K562 (cell line): Measurements from ENCODE around the gene TNFRSF11A. TPM values are rescaled to one million over a fixed set of nuclear protein-coding genes. Genes with fewer than 3 reads are reported as not detected.

Experiments used
- ATAC-seq: fragments of 200-7000 bp; cut with Tn5 transposase; 3 replicates; pipeline ENCODE4 v1.9.1; 2020; ENCODE audit warnings: moderate library complexity
- Bru-seq: library from RNA; stranded (reverse); fragments of 400-500 nt; gene quantifications from one replicate; lab custom pipeline; 2021; lab: Mats Ljungman, UMichigan
- BruChase-seq, 2 experiments: library from RNA; stranded (reverse); fragments of 400-500 nt; gene quantifications; one replicate each; lab custom pipeline; 2021; lab: Mats Ljungman, UMichigan
- BruUV-seq: library from RNA; stranded (reverse); fragments of 400-500 nt; replicated peaks from 2 replicates; lab custom pipeline; 2021; lab: Mats Ljungman, UMichigan
- CTCF ChIA-PET: fragments of 300-600 bp; formaldehyde crosslinking; extraction: SDS; loops from one replicate; lab custom pipeline; 2021; ENCODE audit warnings: low intra/inter-chr PET ratio; lab: Yijun Ruan, JAX
- POLR2A ChIA-PET: fragments of 300-600, 350-650 bp; sonication (Branson Sonifier 250); formaldehyde crosslinking; extraction: SDS; loops from one replicate; lab custom pipeline; 2021; ENCODE audit warnings: antibody characterized with exemption, inconsistent platforms; lab: Yijun Ruan, JAX
- DNase-seq, 4 experiments: peaks; one replicate each; pipeline versions ENCODE4 v3.0.0 to v3.0.0-alpha.2; 2011 to 2018; ENCODE audit warnings: low spot score in 3 of 4, mixed read lengths in 3 of 4; ENCODE audit errors: extremely low read depth in 1 of 4
- FAIRE-seq: peaks from 2 replicates; lab custom pipeline; 2011; peaks lifted over from hg19 to GRCh38; lab: Jason Lieb, UNC
- H2AFZ ChIP-seq: 2 replicates; pipeline ENCODE4 v1.6.0; 2011; ENCODE audit warnings: low read depth, low read length, control low read depth, inconsistent platforms
- H3K27ac ChIP-seq: fragments of 200-600 bp; 3 replicates; pipeline ENCODE4 v1.8.0; 2011; ENCODE audit warnings: low read depth, mild to moderate bottlenecking, control low read depth, inconsistent platforms, low read length, moderate library complexity, mixed read lengths; ENCODE audit errors: extremely low read depth
- H3K27me3 ChIP-seq, 2 experiments: fragments of 300-600 bp in 1 of 2; 2 replicates in 1 of 2; 3 replicates in 1 of 2; pipeline versions ENCODE4 v1.6.0 to v1.8.0; 2011; ENCODE audit warnings: inconsistent platforms in 2 of 2, low read length in 2 of 2, mild to moderate bottlenecking in 1 of 2, mixed read lengths in 1 of 2, moderate library complexity in 1 of 2; ENCODE audit not compliant: control insufficient read depth in 2 of 2, insufficient read depth in 2 of 2
- H3K36me3 ChIP-seq: fragments of 300-600 bp; 3 replicates; pipeline ENCODE4 v1.8.0; 2011; ENCODE audit warnings: mild to moderate bottlenecking, low read length, inconsistent platforms; ENCODE audit not compliant: control insufficient read depth, insufficient read depth
- H3K4me1 ChIP-seq, 2 experiments: fragments of 200-600 bp in 1 of 2; replicated peaks in 1 of 2; 2 replicates in 1 of 2; 3 replicates in 1 of 2; pipeline versions ENCODE4 v1.5.1 to v1.8.0; 2011; ENCODE audit warnings: inconsistent platforms in 2 of 2, low read length in 2 of 2, mild to moderate bottlenecking in 1 of 2, mixed read lengths in 1 of 2, moderate library complexity in 1 of 2; ENCODE audit not compliant: control insufficient read depth in 2 of 2, insufficient read depth in 2 of 2
- H3K4me2 ChIP-seq: 2 replicates; pipeline ENCODE4 v1.6.1; 2011; ENCODE audit warnings: low read length, control low read depth, inconsistent platforms, mixed read lengths; ENCODE audit not compliant: insufficient read depth
- H3K4me3 ChIP-seq: fragments of 200-600 bp; sonication (generic), shearing (Covaris generic); 2 replicates; pipeline ENCODE4 v1.5.1; 2016; ENCODE audit warnings: control low read depth, inconsistent platforms
- H3K79me2 ChIP-seq: fragments of 200-600 bp; 3 replicates; pipeline ENCODE4 v1.8.0; 2011; ENCODE audit warnings: low read length, inconsistent platforms; ENCODE audit not compliant: control insufficient read depth, insufficient read depth
- H3K9ac ChIP-seq, 2 experiments: 2 replicates each; pipeline versions ENCODE4 v1.6.0 to v1.6.1; 2011; ENCODE audit warnings: low read depth in 2 of 2, low read length in 2 of 2, control low read depth in 1 of 2, inconsistent platforms in 1 of 2, mild to moderate bottlenecking in 1 of 2, mixed read lengths in 1 of 2; ENCODE audit not compliant: insufficient read depth in 1 of 2
- H3K9me1 ChIP-seq: one replicate; pipeline ENCODE4 v1.6.0; 2011; ENCODE audit warnings: inconsistent platforms, mild to moderate bottlenecking, low read length, moderate library complexity; ENCODE audit not compliant: control insufficient read depth, insufficient read depth
- H3K9me3 ChIP-seq: replicated peaks from 2 replicates; pipeline ENCODE4 v1.5.1; 2011; ENCODE audit warnings: low read depth, low read length, inconsistent platforms; ENCODE audit not compliant: control insufficient read depth, insufficient read depth
- H4K20me1 ChIP-seq: replicated peaks from 2 replicates; pipeline ENCODE4 v1.6.1; 2011; ENCODE audit warnings: low read length, inconsistent platforms, mixed read lengths; ENCODE audit not compliant: control insufficient read depth, insufficient read depth
- CTCF ChIP-seq, 3 experiments: IDR thresholded peaks in 2 of 3; conservative IDR thresholded peaks in 1 of 3; 2 replicates each; pipeline ENCODE4 v1.5.1; 2011 to 2012; ENCODE audit warnings: low read length in 3 of 3, mild to moderate bottlenecking in 3 of 3, control low read depth in 2 of 3, improper control_type of control experiment in 1 of 3, inconsistent platforms in 1 of 3, low read depth in 1 of 3, mixed read lengths in 1 of 3, moderate library complexity in 1 of 3; ENCODE audit not compliant: insufficient read depth in 2 of 3
- E2F6 ChIP-seq, 2 experiments: IDR thresholded peaks; 2 replicates each; pipeline ENCODE4 v1.6.1; 2011; ENCODE audit warnings: borderline replicate concordance in 1 of 2, control low read depth in 1 of 2, low read depth in 1 of 2, low read length in 1 of 2, mild to moderate bottlenecking in 1 of 2, mixed read lengths in 1 of 2, moderate library complexity in 1 of 2; ENCODE audit not compliant: insufficient read depth in 1 of 2, insufficient read length in 1 of 2, poor library complexity in 1 of 2, severe bottlenecking in 1 of 2; ENCODE audit errors: extremely low read depth in 1 of 2
- HMG20B ChIP-seq: fragments of 250-450 bp; sonication (Bioruptor Pico); IDR thresholded peaks from 2 replicates; pipeline ENCODE4 v1.5.0; 2021; ENCODE audit warnings: mild to moderate bottlenecking
- KLF13 ChIP-seq: fragments of 450-650 bp; IDR thresholded peaks from 2 replicates; pipeline ENCODE4 v1.6.1; 2016; ENCODE audit warnings: missing genetic modification characterization, low read depth, mild to moderate bottlenecking, missing compliant biosample characterization, moderate library complexity, borderline replicate concordance
- MEIS2 ChIP-seq: fragments of 450-650 bp; IDR thresholded peaks from 2 replicates; pipeline ENCODE4 v1.6.1; 2014; ENCODE audit warnings: mild to moderate bottlenecking; ENCODE audit not compliant: partially characterized antibody
- NEUROD1 ChIP-seq: fragments of 150-350 bp; IDR thresholded peaks from 2 replicates; pipeline ENCODE4 v1.6.1; 2014; ENCODE audit warnings: borderline replicate concordance, low read length, low read depth; ENCODE audit not compliant: partially characterized antibody
- NONO ChIP-seq, 2 experiments: fragments of 200-400 bp in 1 of 2; fragments of 450-650 bp in 1 of 2; formaldehyde crosslinking in 1 of 2; IDR thresholded peaks; 2 replicates each; pipeline ENCODE4 v1.6.1; 2017; ENCODE audit warnings: low read depth in 2 of 2, mild to moderate bottlenecking in 2 of 2, moderate library complexity in 2 of 2, low read length in 1 of 2
- SLC30A9 ChIP-seq: fragments of 250-450 bp; sonication (Bioruptor Pico); IDR thresholded peaks from 2 replicates; pipeline ENCODE4 v1.8.0; 2022; ENCODE audit warnings: mild to moderate bottlenecking, moderate library complexity
- SNIP1 ChIP-seq: fragments of 450-650 bp; IDR thresholded peaks from 2 replicates; pipeline ENCODE4 v1.7.1; 2017; ENCODE audit warnings: low read depth, mild to moderate bottlenecking
- SPI1 ChIP-seq: IDR thresholded peaks from 2 replicates; pipeline ENCODE4 v1.6.1; 2011; ENCODE audit warnings: low read depth, low read length, control low read depth, borderline replicate concordance
- TAF15 ChIP-seq: fragments of 200-400 bp; formaldehyde crosslinking; IDR thresholded peaks from 2 replicates; pipeline ENCODE4 v1.6.1; 2017; ENCODE audit warnings: mild to moderate bottlenecking, low read depth, low read length, moderate library complexity
- ZNF239 ChIP-seq: fragments of 250-450 bp; sonication (Bioruptor Pico); IDR thresholded peaks from 2 replicates; pipeline ENCODE4 v1.4.0; 2020; ENCODE audit warnings: mild to moderate bottlenecking
- WGBS: fragments of 100-300 bp; shearing (Covaris generic); methylation state at CpG from one replicate; pipeline ENCODE4 v1.1.6; 2016; ENCODE audit warnings: low coverage, mixed read lengths; ENCODE audit not compliant: insufficient coverage; ENCODE audit errors: missing lambda C conversion rate; 5-methylcytosine and 5-hydroxymethylcytosine counted together
- in situ Hi-C: fragments of 300-500 bp; cut with MboI; formaldehyde crosslinking; loops from 4 replicates; pipeline ENCODE4 v1.15.0; 2018; ENCODE audit warnings: inconsistent platforms, mixed read lengths
- intact Hi-C: fragments of 100-400 bp; cut with micrococcal nuclease; formaldehyde crosslinking; loops from 2 replicates; pipeline ENCODE4 v1.14.2; 2022
- long read RNA-seq, 3 experiments: library from polyadenylated mRNA in 2 of 3; library from RNA in 1 of 3; unstranded in 2 of 3; stranded (forward) in 1 of 3; transcript quantifications; one replicate each; pipeline ENCODE4 v2.0.0, GENCODE V29; 2019 to 2022
- polyA minus RNA-seq, 3 experiments: library from RNA; depleted of rRNA, polyadenylated mRNA; stranded (reverse); fragments of >200 nt; gene quantifications; 2 replicates each; pipeline ENCODE4 v1.2.3, GENCODE V29; 2011
- polyA plus RNA-seq, 8 experiments: library from polyadenylated mRNA; depleted of rRNA in 4 of 8; stranded (reverse) in 5 of 8; unstranded in 3 of 8; fragments of >200 nt; fragmentation: Nextera tagmentation in 2 of 8; fragmentation: Illumina TruSeq in 1 of 8; extraction: Ambion mirVana in 2 of 8; extraction: Trizol in 1 of 8; gene quantifications; 2 replicates each; pipeline versions ENCODE4 v1.2.1 to v1.2.3, GENCODE V29; 2011 to 2014; ENCODE audit warnings: inconsistent platforms in 1 of 8, missing spikeins in 1 of 8
- total RNA-seq, 7 experiments: library from RNA; depleted of rRNA in 6 of 7; stranded (reverse); fragments of >200 nt in 6 of 7; fragmentation: Illumina TruSeq in 2 of 7; extraction: Trizol in 2 of 7; gene quantifications; 2 replicates each; pipeline versions ENCODE4 v1.2.1 to v1.2.3, GENCODE V29; 2011 to 2021; ENCODE audit warnings: low replicate concordance in 1 of 7

TNFRSF11A gene
- total RNA-seq (2011; cell fraction: chromatin; rRNA removed; ENCODE audit: low replicate concordance) = 0.23 TPM in 1 of 2 replicates, not detected in the other
- total RNA-seq (2011; cell fraction: nucleolus; rRNA removed) = not detected in 2 replicates
- total RNA-seq (2011; cell fraction: nucleoplasm; rRNA removed) = 0.15 TPM in 1 of 2 replicates, not detected in the other
- total RNA-seq (2014; rRNA removed) (not detected in 2 replicates), total RNA-seq (2014; rRNA removed; fragmentation: Illumina TruSeq; extraction: Trizol) (not detected in 2 replicates), total RNA-seq (2015; rRNA removed; fragmentation: Illumina TruSeq; extraction: Trizol) (not detected in 2 replicates), total RNA-seq (2021) (0.04 TPM in 2 replicates), polyA plus RNA-seq (2011; rRNA removed) (0.05 and 0.06 TPM in 2 replicates), polyA plus RNA-seq (2014; fragmentation: Illumina TruSeq; extraction: Trizol) (0.03 TPM in 1 of 2 replicates, not detected in the other), polyA plus RNA-seq (2014; fragmentation: Nextera tagmentation; extraction: Ambion mirVana) (not detected), polyA plus RNA-seq (2014; rRNA removed) (0.03 TPM in 1 of 2 replicates, not detected in the other), polyA minus RNA-seq (2011; rRNA and poly(A)+ RNA removed) (0.06 and 0.11 TPM in 2 replicates), Bru-seq, nascent RNA (percentile 20 among the genes with signal in this experiment), BruChase-seq, experiment 1, labeled RNA remaining after a 2-hour chase (percentile 24 among the genes with signal in this experiment), BruChase-seq, experiment 2, labeled RNA remaining after a 6-hour chase (percentile 25 among the genes with signal in this experiment)
- polyA plus RNA-seq (2011; cell fraction: cytosol; rRNA removed) = 0.01 and 0.04 TPM in 2 replicates
- 0.01 and 0.04 TPM in 2 replicates for polyA plus RNA-seq (2011; cell fraction: nucleus; rRNA removed)
- polyA plus RNA-seq (2012) = 0.04 and 0.12 TPM in 2 replicates
- 0.67 TPM in 1 of 2 replicates, not detected in the other for polyA minus RNA-seq (2011; cell fraction: cytosol; rRNA and poly(A)+ RNA removed)
- polyA minus RNA-seq (2011; cell fraction: nucleus; rRNA and poly(A)+ RNA removed) = not detected in 2 replicates
- long read RNA-seq, experiment 1 = 0 reads
- long read RNA-seq, experiment 2 = 0 reads
- long read RNA-seq, experiment 3 = 0 reads

GRCh38 chr18:62324917-62325805, at the start of gene TNFRSF11A:
Gene TNFRSF11A (plus strand): TSS chr18:62325310. CDS start chr18:62325353, 43 bp downstream.
- 3% methylated on average over 18 of the region's 99 CpGs for WGBS
- ChIA-PET POLR2A (no interaction called here), CTCF (interaction anchor here (1.1 kb wide), 1 partner anchor 259 kb away, joined by 5 read pairs; no protein-coding TSS in a partner anchor)
- Histone ChIP-seq H3K9me3 (no peaks in the 10 kb centered on the region), H3K9ac (peak within 1 kb of the TSS in 1 of 2 experiments; percentile 79; a peak in 2 of 4 replicates), H3K4me3 (peak within 1 kb of the TSS; percentile 37), H3K9me1 (no peaks in the 10 kb centered on the region), H3K79me2 (no peaks in the 10 kb centered on the region), H3K27me3 (peaks cover 20 to 30% of the 10 kb centered on the region in 2 experiments), H2AFZ (peak within 1 kb of the TSS; percentile 72), H3K4me1 (peaks cover 4 to 20% of the 10 kb centered on the region in 2 experiments; a peak in 3 of 5 replicates), H3K36me3 (no peaks in the 10 kb centered on the region), H3K4me2 (peak within 1 kb of the TSS; percentile 52), H4K20me1 (no peaks in the 10 kb centered on the region; the same call in 1 of the 2 replicates), H3K27ac (no peak within 1 kb of the TSS)
- intact Hi-C loops (loop anchor here (10.0 kb wide), 1 partner anchor 140 kb away; the partner anchor contains the start of genes PIGN and RELCH), in situ Hi-C loops (no loop called here)
- DNase-seq = peak; percentile 46 to 83 (median 80)
- no peak for FAIRE-seq
- BruUV-seq = no TSS peak
- peak; percentile 95 for ATAC-seq
- TF ChIP-seq KLF13 (tag) (no peak), MEIS2 (no peak), SNIP1 (no peak), HMG20B (CRISPR knock-in tag) (no peak), E2F6 (IDR thresholded peaks at IDR 0.05; ENCODE audit: borderline replicate concordance in 1 of 2, extremely low read depth in 1 of 2, insufficient read depth in 1 of 2, insufficient read length in 1 of 2, low read depth in 1 of 2, low read length in 1 of 2, poor library complexity in 1 of 2, severe bottlenecking in 1 of 2) (peak in 1 of 2 experiments; percentile 28), NEUROD1 (no peak), SPI1 (no peak), CTCF (IDR thresholded peaks at IDR 0.05 in 2 of 3, conservative IDR thresholded peaks at IDR 0.05 in 1 of 3; ENCODE audit: insufficient read depth in 2 of 3, low read depth in 1 of 3, low read length in 3 of 3) (peak in 2 of 3 experiments; percentile 25 to 48; a peak in 2 of 6 replicates), ZNF239 (CRISPR knock-in tag) (no peak), NONO (IDR thresholded peaks at IDR 0.05; ENCODE audit: low read depth in 2 of 2, low read length in 1 of 2) (0 out of 4 replicates have a peak, but pooled peaks of 1 of the 2 experiments have one; percentile 16), SLC30A9 (no peak), TAF15 (no peak)
